Uterus (tissue), 2 donors: ENCODE measurements around the gene AIFM2.

Experiments used
- CTCF ChIP-seq, 4 experiments: fragments of 200-600 bp in 2 of 4; fragments of 450-650 bp in 2 of 4; sonication (generic) in 2 of 4; IDR thresholded peaks; one replicate each; pipeline ENCODE4 v1.5.1; 2016 to 2019; ENCODE audit warnings: antibody characterized with exemption in 4 of 4, mild to moderate bottlenecking in 2 of 4, moderate library complexity in 1 of 4
- POLR2A ChIP-seq, 2 donors: fragments of 450-650 bp; IDR thresholded peaks; one replicate each; pipeline ENCODE4 v1.6.1; 2016; ENCODE audit warnings: antibody characterized with exemption in 2 of 2, mild to moderate bottlenecking in 1 of 2, moderate library complexity in 1 of 2

GRCh38 chr10:70074971-70075370 is 57.7 kb downstream of the AIFM2 start:
- no peak for TF ChIP-seq CTCF (IDR thresholded peaks at IDR 0.05)
- no peak for TF ChIP-seq POLR2A (IDR thresholded peaks at IDR 0.05)
